CD4-positive, alpha-beta T cell (primary cell): ENCODE measurements around the gene CAND1. TPM values are rescaled to one million over a fixed set of nuclear protein-coding genes. Genes with fewer than 3 reads are reported as not detected.
A peak's percentile ranks its signal among the peaks of the same experiment; 100 is the strongest.

Source experiments
- ATAC-seq: fragments of 200-7000 bp; cut with Tn5 transposase; one replicate; pipeline ENCODE4 v1.10.0; 2022; ENCODE audit warnings: mild to moderate bottlenecking; ENCODE audit not compliant: poor library complexity
- CTCF ChIA-PET: fragments of 350-600 bp; sonication (Branson Sonifier 250); formaldehyde crosslinking; loops from one replicate; lab custom pipeline; 2021; ENCODE audit warnings: antibody characterized with exemption, inconsistent platforms; lab: Charles Lee
- POLR2A ChIA-PET: fragments of 350-600 bp; sonication (Branson Sonifier 250); formaldehyde crosslinking; loops from one replicate; lab custom pipeline; 2021; ENCODE audit warnings: antibody characterized with exemption, inconsistent platforms; lab: Charles Lee
- DNase-seq, 14 experiments: peaks; one replicate each; pipeline ENCODE4 v3.0.0-alpha.2; 2013 to 2020; ENCODE audit warnings: mixed read lengths in 2 of 14
- H3K27ac ChIP-seq, 2 donors: one replicate each; pipeline versions ENCODE4 v1.5.1 to v1.7.0; 2013; ENCODE audit warnings: low read length in 2 of 2, low read depth in 1 of 2, mild to moderate bottlenecking in 1 of 2
- H3K27me3 ChIP-seq, 2 experiments: 1 replicate in 1 of 2; 2 replicates in 1 of 2; pipeline versions ENCODE4 v1.6.1 to v1.7.0; 2013; ENCODE audit warnings: low read length in 2 of 2, control low read depth in 1 of 2, mild to moderate bottlenecking in 1 of 2, moderate library complexity in 1 of 2; ENCODE audit not compliant: insufficient read depth in 2 of 2, control insufficient read depth in 1 of 2
- H3K36me3 ChIP-seq: one replicate; pipeline ENCODE4 v1.6.1; 2013; ENCODE audit warnings: low read length, control low read depth; ENCODE audit not compliant: insufficient read depth
- H3K4me1 ChIP-seq: one replicate; pipeline ENCODE4 v1.6.1; 2013; ENCODE audit warnings: low read length, control low read depth; ENCODE audit not compliant: insufficient read depth
- H3K4me3 ChIP-seq: one replicate; pipeline ENCODE4 v1.5.1; 2013; ENCODE audit warnings: mild to moderate bottlenecking, low read length, moderate library complexity
- H3K9me3 ChIP-seq, 2 experiments: 1 replicate in 1 of 2; 2 replicates in 1 of 2; pipeline versions ENCODE4 v1.6.1 to v1.7.0; 2013; ENCODE audit warnings: low read length in 2 of 2, mild to moderate bottlenecking in 2 of 2, control low read depth in 1 of 2, moderate library complexity in 1 of 2; ENCODE audit not compliant: control insufficient read depth in 1 of 2, insufficient read depth in 1 of 2
- H3K27ac Mint-ChIP-seq: one replicate; pipeline ENCODE4 v1.8.0; 2020; ENCODE audit warnings: mixed read lengths
- H3K27me3 Mint-ChIP-seq: one replicate; pipeline ENCODE4 v1.8.0; 2021; ENCODE audit warnings: mixed read lengths
- H3K36me3 Mint-ChIP-seq: one replicate; pipeline ENCODE4 v1.8.0; 2021; ENCODE audit warnings: low read depth, mixed read lengths
- H3K4me1 Mint-ChIP-seq: one replicate; pipeline ENCODE4 v1.8.0; 2021; ENCODE audit warnings: low read depth, mixed read lengths
- H3K4me3 Mint-ChIP-seq: one replicate; pipeline ENCODE4 v1.8.0; 2020; ENCODE audit warnings: mild to moderate bottlenecking, mixed read lengths
- H3K9me3 Mint-ChIP-seq: one replicate; pipeline ENCODE4 v1.8.0; 2020; ENCODE audit warnings: mixed read lengths
- CTCF ChIP-seq: fragments of 200-600 bp; IDR thresholded peaks from one replicate; pipeline ENCODE4 v1.8.0; 2022; ENCODE audit warnings: antibody characterized with exemption, mild to moderate bottlenecking
- intact Hi-C, 2 experiments: fragments of 100-400 bp; cut with DNase I in 1 of 2; cut with micrococcal nuclease in 1 of 2; formaldehyde crosslinking; loops; one replicate each; pipeline versions ENCODE4 v1.15.1 to v1.9.0; 2023 to 2025; cut with DNase I, micrococcal nuclease
- total RNA-seq, 174 experiments: library from RNA in 2 of 174; stranded (reverse) in 2 of 174; gene quantifications; one replicate each; pipeline ENCODE4 v1.2.3 and lab custom pipeline; 2021 to 2026

The CAND1 gene
- total RNA-seq, 2 experiments from 2014 or later = 118 to 124 TPM

- CTCF ChIA-PET = no interaction called here
- no peak for ATAC-seq
- no peaks in the 10 kb centered on the region for H3K9me3 ChIP-seq
- Mint-ChIP-seq H3K9me3 (no peaks in the 10 kb centered on the region), H3K4me1 (no peaks in the 10 kb centered on the region), H3K4me3 (no peak overlapping the region), H3K36me3 (no peaks in the 10 kb centered on the region), H3K27ac (no peak overlapping the region), H3K27me3 (no peaks in the 10 kb centered on the region)
- POLR2A ChIA-PET = no interaction called here
- intact Hi-C loops = no loop called here
- no peaks in the 10 kb centered on the region for H3K4me1 ChIP-seq
- no peak for TF ChIP-seq CTCF
- no peak overlapping the region for H3K27ac ChIP-seq
- no peak overlapping the region for H3K4me3 ChIP-seq
- H3K27me3 ChIP-seq = no peaks in the 10 kb centered on the region
- DNase-seq = no peak
- H3K36me3 ChIP-seq = no peaks in the 10 kb centered on the region
Observed at GRCh38 chr12:67348683-67349082, 79.5 kb downstream of the CAND1 start.

- intact Hi-C loops = loop anchor here in 1 of 2 experiments (5.0 kb wide), 1 partner anchor 85 kb away; no protein-coding TSS in a partner anchor
- ATAC-seq (no peak), DNase-seq (no peak)
- Histone ChIP-seq H3K36me3 (no peaks in the 10 kb centered on the region), H3K4me3 (no peak overlapping the region), H3K4me1 (peaks cover 4% of the 10 kb centered on the region), H3K27me3 (no peaks in the 10 kb centered on the region), H3K9me3 (no peaks in the 10 kb centered on the region), H3K27ac (no peak overlapping the region)
- H3K4me1 Mint-ChIP-seq = peaks cover 13% of the 10 kb centered on the region
- POLR2A ChIA-PET = interaction anchor here (0.7 kb wide), 1 partner anchor 846 kb away, joined by 3 read pairs; no protein-coding TSS in a partner anchor
- H3K36me3 Mint-ChIP-seq = no peaks in the 10 kb centered on the region
- no peaks in the 10 kb centered on the region for H3K9me3 Mint-ChIP-seq
- CTCF ChIA-PET = interaction anchor here (6.1 kb wide), 1 partner anchor 590 kb away, joined by 57 read pairs; no protein-coding TSS in a partner anchor
- no peak overlapping the region for H3K27ac Mint-ChIP-seq
- no peak for TF ChIP-seq CTCF
- H3K27me3 Mint-ChIP-seq = no peaks in the 10 kb centered on the region
- H3K4me3 Mint-ChIP-seq = no peak overlapping the region
Observed at GRCh38 chr12:67352682-67353081, 83.5 kb downstream of the CAND1 start.

GRCh38 chr12:67354322-67354721, 85.2 kb downstream of the CAND1 start:
- no peak for TF ChIP-seq CTCF
- intact Hi-C loops = loop anchor here (2.0 to 5.0 kb wide), 2 partner anchors 83 to 686 kb away; no protein-coding TSS in a partner anchor
- Histone ChIP-seq H3K9me3 (no peaks in the 10 kb centered on the region), H3K4me1 (peaks cover 4% of the 10 kb centered on the region), H3K27ac (no peak overlapping the region), H3K4me3 (no peak overlapping the region), H3K27me3 (no peaks in the 10 kb centered on the region), H3K36me3 (no peaks in the 10 kb centered on the region)
- Mint-ChIP-seq H3K4me3 (no peak overlapping the region), H3K4me1 (peaks cover 13% of the 10 kb centered on the region), H3K9me3 (no peaks in the 10 kb centered on the region), H3K27me3 (no peaks in the 10 kb centered on the region), H3K36me3 (no peaks in the 10 kb centered on the region), H3K27ac (no peak overlapping the region)
- peak in 1 of 14 experiments; percentile 5 for DNase-seq
- ATAC-seq = no peak
- ChIA-PET POLR2A (interaction anchor here (0.9 to 1.5 kb wide), 3 partner anchors 85 to 589 kb away, joined by 3 to 6 read pairs (median 4); partner anchors contain the start of gene CAND1), CTCF (interaction anchor here (1.1 to 6.1 kb wide), 2 partner anchors 17 to 588 kb away, joined by 3 to 57 read pairs; no protein-coding TSS in a partner anchor)
